Germinal center (tissue), 1 donor: ENCODE data around the gene MAST4.

Experiments
- DNase-seq: peaks from one replicate; pipeline ENCODE4 v3.0.0; 2012; ENCODE audit warnings: mixed read lengths, low spot score

Gene MAST4

GRCh38 chr5:66603881-66604280 is 7.7 kb downstream of the MAST4 start:
- no peak for DNase-seq

- DNase-seq, result no peak
Observed at GRCh38 chr5:66606713-66607112, 10.5 kb downstream of the MAST4 start.

GRCh38 chr5:66608501-66608900 is 12.3 kb downstream of the MAST4 start:
- no peak for DNase-seq

GRCh38 chr5:66609615-66610014 is 13.4 kb downstream of the MAST4 start:
- DNase-seq, result no peak

GRCh38 chr5:66612226-66612625 is 16.0 kb downstream of the MAST4 start:
- DNase-seq, result no peak

- no peak for DNase-seq
Observed at GRCh38 chr5:66615136-66615535, 18.9 kb downstream of the MAST4 start.

GRCh38 chr5:66615894-66616293 is 19.7 kb downstream of the MAST4 start:
- DNase-seq, result no peak

GRCh38 chr5:66616520-66617225 is 20.5 kb downstream of the MAST4 start:
- no peak for DNase-seq

GRCh38 chr5:66617226-66617861 is 21.2 kb downstream of the MAST4 start:
- DNase-seq, result no peak

- DNase-seq, result no peak
Observed at GRCh38 chr5:66617991-66618768, 22.0 kb downstream of the MAST4 start.

GRCh38 chr5:66620711-66621110 is 24.5 kb downstream of the MAST4 start:
- no peak for DNase-seq

GRCh38 chr5:66621146-66621545 is 25.0 kb downstream of the MAST4 start:
- no peak for DNase-seq

GRCh38 chr5:66621736-66622135 is 25.5 kb downstream of the MAST4 start:
- no peak for DNase-seq

- no peak for DNase-seq
Observed at GRCh38 chr5:66628561-66628960, 32.4 kb downstream of the MAST4 start.

- no peak for DNase-seq
Observed at GRCh38 chr5:66629446-66629845, 33.3 kb downstream of the MAST4 start.

- no peak for DNase-seq
Observed at GRCh38 chr5:66633754-66634153, 37.6 kb downstream of the MAST4 start.

- no peak for DNase-seq
Observed at GRCh38 chr5:66634601-66635000, 38.4 kb downstream of the MAST4 start.

GRCh38 chr5:66637994-66638393 is 41.8 kb downstream of the MAST4 start:
- no peak for DNase-seq

GRCh38 chr5:66639037-66639436 is 42.8 kb downstream of the MAST4 start:
- no peak for DNase-seq

GRCh38 chr5:66642538-66642937 is 46.3 kb downstream of the MAST4 start:
- no peak for DNase-seq

- DNase-seq, result no peak
Observed at GRCh38 chr5:66643387-66643786, 47.2 kb downstream of the MAST4 start.

- no peak for DNase-seq
Observed at GRCh38 chr5:66644111-66644510, 47.9 kb downstream of the MAST4 start.

GRCh38 chr5:66645039-66645438 is 48.8 kb downstream of the MAST4 start:
- no peak for DNase-seq
